ENCODE results near the gene DIAPH3.
"Not testable (repeated sequence)": the region's sequence is repeated elsewhere in the genome, so short reads cannot be mapped to it uniquely, and the experiment has no call there.

DIAPH3 gene, protein sequence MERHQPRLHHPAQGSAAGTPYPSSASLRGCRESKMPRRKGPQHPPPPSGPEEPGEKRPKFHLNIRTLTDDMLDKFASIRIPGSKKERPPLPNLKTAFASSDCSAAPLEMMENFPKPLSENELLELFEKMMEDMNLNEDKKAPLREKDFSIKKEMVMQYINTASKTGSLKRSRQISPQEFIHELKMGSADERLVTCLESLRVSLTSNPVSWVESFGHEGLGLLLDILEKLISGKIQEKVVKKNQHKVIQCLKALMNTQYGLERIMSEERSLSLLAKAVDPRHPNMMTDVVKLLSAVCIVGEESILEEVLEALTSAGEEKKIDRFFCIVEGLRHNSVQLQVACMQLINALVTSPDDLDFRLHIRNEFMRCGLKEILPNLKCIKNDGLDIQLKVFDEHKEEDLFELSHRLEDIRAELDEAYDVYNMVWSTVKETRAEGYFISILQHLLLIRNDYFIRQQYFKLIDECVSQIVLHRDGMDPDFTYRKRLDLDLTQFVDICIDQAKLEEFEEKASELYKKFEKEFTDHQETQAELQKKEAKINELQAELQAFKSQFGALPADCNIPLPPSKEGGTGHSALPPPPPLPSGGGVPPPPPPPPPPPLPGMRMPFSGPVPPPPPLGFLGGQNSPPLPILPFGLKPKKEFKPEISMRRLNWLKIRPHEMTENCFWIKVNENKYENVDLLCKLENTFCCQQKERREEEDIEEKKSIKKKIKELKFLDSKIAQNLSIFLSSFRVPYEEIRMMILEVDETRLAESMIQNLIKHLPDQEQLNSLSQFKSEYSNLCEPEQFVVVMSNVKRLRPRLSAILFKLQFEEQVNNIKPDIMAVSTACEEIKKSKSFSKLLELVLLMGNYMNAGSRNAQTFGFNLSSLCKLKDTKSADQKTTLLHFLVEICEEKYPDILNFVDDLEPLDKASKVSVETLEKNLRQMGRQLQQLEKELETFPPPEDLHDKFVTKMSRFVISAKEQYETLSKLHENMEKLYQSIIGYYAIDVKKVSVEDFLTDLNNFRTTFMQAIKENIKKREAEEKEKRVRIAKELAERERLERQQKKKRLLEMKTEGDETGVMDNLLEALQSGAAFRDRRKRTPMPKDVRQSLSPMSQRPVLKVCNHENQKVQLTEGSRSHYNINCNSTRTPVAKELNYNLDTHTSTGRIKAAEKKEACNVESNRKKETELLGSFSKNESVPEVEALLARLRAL

DNA sequence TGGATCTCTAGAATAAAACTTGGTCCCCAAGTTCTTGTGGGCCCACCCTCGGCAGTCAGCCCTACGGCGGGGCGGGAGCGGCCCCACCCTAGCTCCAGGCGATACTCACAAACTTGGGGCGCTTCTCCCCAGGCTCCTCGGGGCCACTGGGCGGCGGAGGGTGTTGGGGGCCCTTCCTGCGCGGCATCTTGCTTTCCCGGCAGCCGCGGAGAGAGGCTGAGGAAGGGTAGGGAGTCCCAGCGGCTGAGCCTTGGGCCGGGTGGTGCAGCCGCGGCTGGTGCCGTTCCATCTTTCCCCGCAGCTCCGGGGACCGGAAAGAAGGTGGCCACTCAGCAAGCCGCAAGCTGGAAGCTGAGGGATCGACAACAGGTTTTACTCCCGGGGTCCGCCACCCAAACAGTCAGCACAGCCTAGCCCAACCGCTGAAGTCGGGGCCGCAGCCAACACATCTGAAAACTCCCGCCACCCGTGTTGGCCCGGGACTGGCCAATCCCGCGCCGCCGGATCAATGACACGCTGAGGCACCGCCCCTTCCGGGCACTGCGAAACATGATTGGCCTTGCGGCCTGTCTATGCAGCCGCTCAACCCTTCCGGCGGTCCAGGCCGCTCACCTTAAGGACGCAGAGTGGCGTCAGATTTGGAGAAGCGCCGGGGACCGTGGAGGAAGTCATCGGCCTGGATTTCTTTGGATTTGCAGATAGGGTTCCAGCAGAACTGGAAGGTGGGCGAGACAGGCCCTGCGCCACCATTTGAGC is at the start of gene DIAPH3:
Gene DIAPH3 (minus strand): TSS at position 451 of the 756 bp plus-strand sequence. CDS start 162 bp downstream, at position 289.
- DNase-seq (ENCODE audit: low read depth) = peak; percentile 86

DNA sequence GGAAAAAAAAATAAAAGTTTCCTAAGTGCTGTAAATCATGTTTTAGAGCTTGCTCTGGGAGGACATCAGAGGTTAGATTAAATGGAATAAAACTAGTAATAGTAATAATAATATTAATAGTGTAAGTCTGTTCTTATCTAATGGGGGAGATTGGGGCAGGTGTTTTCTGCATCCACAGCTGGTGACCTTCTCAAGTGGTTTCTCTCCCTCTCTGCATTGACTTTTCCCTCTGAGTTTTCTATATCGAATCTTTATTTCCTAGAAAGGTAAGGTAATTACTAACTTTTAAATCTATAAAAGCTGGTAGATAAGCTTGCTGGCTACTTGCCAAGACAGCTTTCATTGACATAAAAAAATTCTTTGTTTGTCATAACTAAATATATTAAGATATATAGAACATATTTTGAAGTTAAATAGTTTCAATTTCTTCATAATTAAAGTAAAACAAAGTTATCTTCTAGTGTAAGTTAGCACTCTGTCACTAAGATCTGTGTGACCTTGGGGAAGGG is 49.6 kb upstream of the DIAPH3 start:
- no peak for DNase-seq (ENCODE audit: low read depth)

DNA sequence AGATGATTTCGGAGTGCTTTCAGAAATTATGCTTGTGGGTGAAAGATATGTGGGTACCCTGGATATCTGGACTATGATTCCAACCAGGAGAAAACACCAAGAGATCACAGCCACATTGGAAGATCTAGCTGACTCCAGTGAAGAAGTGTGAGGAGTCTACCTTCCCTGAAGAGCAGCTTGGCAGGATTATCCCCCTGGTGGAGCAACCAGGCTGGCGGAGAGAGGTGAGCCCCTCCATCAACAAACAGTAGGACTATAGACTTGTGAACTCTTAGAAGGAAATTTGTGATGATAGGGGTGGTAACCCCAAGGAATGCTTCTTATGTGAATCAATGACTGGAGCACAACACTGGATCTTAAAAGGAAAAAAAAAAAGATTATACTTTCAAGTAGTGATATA is 47.8 kb upstream of the DIAPH3 start:
- DNase-seq (ENCODE audit: low read depth) = no peak

DNA sequence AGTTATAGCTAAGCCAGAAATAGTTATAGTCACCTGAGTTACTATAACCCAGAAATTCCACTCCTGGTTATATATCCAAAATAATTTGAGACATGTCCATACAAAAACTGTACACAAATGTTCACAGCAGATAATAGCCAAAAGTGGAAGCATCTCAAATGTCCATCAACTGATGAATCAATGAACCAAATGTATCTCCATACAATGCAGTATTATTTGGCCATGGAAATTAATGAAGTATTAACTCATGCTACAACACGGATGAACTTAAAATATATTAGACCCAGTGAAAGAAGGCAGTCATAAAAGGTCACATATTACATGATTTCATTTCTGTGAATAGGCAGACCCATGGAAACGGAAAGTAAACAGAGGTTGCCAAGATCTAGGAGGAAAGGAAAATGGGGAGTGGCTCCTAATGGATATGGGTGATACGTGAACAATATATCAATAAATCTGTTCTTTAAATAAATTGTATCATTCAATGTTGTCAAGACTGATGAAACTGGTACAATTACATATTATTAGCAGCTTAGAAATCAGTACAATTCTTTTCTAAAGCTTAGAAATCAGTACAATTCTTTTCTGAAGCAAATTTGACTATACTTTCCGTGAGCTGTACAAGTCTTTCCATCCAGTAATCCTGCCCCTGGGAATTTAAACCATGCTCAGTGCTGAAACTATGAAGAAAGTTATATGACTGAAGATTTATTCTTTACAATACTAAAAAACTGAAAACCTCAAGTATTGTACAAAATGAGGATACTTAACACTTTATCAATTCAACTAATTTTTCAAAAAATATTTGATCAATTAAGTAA is 47.0 kb upstream of the DIAPH3 start:
- no peak for DNase-seq (ENCODE audit: low read depth)

DNA sequence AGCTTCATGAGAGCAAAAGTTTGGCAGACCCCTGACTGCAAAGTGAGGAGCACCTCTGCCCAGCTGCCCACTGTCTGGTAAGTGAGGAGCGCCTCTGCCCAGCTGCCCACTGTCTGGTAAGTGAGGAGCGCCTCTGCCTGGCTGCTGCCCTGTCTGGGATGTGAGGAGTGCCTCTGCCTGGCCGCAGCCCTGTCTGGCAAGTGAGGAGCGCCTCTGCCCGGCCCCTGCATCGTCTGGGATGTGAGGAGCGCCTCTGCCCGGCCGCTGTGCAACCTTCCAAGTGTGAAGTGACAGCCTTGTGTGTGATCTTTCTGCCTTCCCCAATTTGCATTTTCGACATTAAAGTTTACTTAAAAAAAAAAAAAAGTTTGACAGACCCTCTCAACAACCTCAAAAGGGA is 41.8 kb upstream of the DIAPH3 start:
- DNase-seq (ENCODE audit: low read depth) = not testable (repeated sequence)

DNA sequence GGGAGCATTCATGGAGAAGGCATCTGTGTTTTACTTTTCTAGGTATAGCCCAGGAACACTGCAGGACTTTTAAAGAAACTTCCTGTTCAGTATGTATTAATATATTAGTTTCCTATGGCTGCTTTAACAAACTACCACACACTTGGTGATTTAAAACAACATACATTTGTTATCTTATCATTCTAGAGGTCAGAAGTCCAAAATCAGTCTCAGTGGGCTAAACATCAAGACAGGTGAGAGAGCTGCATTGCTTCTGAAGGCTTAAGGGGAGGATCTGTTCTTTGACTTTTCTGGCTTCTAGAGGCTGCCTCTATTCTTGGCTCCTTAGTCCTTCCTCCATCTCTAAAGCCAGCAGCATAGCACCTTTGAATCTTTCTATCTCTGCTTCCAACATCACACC is 37.6 kb upstream of the DIAPH3 start:
- DNase-seq (ENCODE audit: low read depth) = no peak

DNA sequence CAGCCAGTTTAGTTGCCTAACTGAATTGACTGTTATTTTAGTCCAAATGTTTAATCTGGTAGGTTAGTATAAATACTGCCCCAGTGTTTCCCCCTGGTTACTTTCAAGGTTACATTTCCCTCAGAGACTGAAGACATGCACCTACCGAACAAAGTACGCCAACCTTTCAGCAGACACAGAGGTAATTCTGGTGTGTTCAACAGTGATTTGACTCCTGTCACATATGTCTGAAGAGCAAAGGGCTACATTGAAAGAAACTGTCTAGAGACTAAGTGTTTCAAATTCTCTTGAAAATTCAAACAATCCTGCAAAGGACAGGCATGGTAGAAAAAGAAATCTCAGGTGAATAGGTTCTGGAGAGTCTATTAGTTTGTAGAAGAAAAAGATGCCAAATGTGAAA is 32.2 kb upstream of the DIAPH3 start:
- DNase-seq (ENCODE audit: low read depth) = not testable (repeated sequence)

DNA sequence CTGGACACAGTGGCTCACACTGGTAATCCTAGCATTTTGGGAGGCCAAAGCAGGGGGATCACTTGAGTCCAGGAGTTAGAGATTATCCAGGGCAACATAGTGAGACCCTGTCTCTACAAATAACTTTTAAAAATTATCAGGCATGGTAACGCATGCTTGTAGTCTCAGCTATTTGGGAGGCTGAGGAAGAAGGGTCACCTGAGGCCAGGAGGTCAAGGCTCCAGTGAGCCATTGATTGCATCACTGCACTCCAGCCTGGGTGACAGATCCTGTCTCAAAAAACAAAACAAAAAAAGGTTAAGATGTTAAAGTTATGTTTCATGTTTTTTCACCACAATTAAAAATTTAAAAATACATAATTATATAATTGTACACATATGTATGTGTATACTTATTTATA is 19.2 kb upstream of the DIAPH3 start:
- no peak for DNase-seq (ENCODE audit: low read depth)

DNA sequence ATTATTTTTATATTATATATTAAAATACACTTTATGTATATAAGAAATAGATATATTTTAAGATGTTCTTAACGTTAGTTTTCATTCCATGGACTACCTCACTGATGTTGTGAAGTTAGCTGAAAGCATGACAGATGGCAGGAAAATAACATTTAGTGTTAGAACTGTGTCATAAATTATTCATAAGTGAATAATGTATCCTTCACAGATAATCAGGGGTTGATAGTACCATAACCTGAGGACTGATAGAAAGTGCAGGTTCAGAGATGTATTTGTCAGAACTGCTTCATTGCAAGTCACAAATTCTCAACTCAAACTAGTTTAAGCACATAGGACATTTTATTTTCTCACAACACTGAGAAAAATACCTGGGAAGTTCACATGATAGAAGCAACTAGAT is 14.6 kb upstream of the DIAPH3 start:
- DNase-seq (ENCODE audit: low read depth) = no peak

DNA sequence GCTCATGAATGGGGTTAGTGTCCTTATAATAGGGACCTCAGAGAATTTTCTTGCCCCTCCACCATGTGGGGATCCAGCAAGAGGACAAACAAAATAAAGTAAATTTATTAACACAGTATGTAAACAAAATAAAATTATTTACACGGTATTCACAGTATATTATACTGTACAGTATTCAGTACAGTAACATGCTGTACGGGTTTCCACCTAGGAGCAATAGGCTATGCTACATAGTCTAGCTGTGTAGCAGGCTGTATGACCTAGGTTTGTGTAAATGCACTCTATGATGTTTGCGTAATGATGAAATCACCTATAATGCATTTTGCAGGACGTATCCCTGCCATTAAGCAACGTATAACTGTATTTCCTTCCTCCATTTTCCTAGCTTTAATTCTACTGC is 11.8 kb upstream of the DIAPH3 start:
- DNase-seq (ENCODE audit: low read depth) = no peak

DNA sequence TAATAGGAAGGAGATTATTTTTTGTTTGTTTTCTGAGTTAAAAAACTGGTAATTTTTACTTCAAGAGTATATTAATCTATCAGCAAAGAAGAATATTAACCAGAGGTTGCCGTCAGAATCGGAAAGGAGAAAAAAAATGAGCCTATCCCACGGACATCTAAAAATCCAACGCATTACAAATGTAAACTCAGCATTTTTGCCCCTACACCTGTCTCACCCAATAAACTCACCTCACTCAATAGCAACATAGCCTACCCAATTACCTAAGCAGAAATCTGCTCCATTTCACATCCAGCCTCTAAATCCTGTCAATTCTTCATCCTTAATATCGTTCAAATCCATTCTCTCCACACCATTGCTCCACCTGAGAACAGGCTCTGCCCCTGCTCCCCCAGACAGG is 10.4 kb upstream of the DIAPH3 start:
- no peak for DNase-seq (ENCODE audit: low read depth)

DNA sequence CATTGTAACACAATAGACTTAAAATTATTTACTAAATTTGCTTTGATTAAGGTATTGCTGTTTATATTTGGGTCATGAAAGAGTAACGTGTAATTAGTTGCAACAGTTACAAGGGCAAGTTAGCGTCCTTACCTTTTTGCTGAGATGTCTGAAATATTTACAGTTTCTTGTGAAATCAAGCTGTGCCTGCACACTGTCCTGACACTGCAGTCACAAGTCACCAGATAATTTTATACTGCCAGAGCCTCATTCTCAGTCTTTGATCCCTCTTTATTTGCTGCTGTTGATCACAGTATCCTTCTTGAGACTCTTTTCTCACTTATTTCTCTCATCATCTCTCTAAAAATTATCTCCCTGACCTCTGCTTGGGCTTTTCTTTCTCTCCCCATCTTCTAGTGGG is 8.4 kb upstream of the DIAPH3 start:
- DNase-seq (ENCODE audit: low read depth) = no peak

DNA sequence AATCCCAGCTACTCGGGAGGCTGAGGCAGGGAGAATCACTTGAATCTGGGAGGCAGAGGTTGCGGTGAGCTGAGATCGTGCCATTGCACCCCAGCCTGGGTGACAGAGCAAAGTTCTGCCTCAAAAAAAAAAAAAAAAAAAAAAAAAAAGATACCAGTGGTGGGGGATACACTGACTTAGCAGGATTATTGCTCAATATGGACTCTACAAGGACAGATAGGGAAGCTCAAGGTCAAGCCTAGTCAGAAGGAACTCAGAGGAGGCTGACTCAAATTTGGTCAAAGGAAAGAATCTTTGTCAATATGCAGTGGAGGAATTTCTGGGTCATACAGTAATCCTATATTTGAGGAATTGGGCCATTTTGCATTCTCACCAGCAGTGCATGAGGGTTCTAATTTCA is 6.7 kb upstream of the DIAPH3 start:
- no peak for DNase-seq (ENCODE audit: low read depth)

DNA sequence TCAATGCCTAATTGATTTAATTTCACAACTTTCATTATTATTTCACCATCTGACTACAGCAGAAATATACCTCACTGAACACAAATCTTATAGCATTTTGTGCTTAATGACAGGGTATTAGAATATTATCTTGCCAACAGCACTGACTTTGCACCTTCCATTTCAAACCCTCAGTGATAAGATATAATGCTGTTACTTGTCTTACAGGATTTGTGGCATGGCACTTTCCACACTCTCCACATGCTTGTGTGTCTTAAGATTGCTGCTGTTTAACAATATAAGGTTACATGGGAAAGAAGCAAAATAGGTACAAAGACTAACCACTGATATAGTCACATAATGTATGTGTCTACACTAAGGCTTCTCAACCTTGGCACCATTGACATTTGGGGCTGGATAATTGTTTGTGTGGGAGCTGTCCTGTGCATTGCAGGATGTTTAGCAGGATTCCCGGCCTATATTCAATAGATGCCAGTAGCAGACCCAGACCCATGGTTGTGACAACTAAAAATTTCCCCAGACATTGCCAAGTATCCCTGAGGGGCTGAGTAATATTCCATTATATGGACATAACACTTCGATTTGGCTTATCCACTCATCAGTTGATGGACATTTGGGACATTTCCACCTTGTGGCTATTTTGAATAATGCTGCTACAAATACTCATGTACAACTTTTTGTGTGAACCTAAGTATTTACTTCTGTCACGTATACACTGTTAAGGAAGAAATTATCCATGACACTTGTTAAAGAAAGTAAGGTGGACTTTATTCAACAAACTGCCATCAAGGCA is 5.7 kb upstream of the DIAPH3 start:
- DNase-seq (ENCODE audit: low read depth) = no peak

DNA sequence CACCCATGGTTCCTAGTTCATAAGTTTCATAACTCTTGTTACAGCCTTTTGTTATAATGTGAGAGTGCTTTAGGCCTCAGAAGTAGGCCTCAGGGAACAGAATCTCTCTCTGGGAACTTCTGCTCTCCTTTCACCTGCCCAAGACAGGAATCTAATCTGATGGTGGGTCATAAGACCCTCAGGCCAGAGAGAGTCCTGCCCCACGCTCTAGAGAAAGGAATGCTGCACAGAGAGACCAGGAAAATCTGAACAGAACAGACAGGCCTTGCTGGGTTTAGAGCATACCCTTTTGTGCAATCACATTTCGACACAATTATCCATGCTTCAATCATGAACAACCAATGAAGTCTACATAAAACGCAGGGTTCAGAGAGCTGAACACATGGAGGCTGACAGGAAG is 3.4 kb upstream of the DIAPH3 start:
- DNase-seq (ENCODE audit: low read depth) = no peak

DNA sequence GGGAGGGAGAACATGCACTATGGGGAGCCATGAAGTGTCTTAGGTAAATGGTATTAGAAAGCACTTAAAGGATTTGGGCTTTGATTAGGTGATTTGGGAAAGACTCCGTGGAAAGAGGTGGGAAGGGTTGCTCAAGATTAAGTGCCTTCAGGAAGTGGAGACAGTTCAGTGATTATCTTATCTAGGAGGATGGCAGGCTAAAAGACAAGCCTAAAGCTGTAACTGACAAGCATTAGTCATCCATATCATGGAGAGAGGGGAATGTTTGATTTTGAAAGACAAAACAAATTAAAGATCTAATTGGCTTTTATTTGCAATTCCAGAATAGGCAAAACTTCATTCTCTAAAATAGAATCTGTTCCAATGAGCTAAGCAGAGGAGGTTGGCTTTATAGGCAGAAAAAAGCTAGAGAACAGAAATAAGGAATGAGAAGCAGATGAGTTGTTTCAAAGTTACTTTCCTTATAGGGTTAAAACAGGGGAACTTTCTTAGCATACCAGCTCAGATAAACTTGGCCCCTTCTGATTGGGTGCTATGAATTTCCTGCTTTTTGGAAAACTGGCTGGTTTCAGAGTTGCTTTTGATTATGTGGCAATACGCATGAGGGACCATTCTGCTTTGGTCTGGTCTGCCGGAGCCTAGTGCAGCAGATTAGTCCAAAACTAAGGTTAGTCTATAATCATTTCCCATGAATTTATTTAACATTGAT is 1.8 kb upstream of the DIAPH3 start:
- DNase-seq (ENCODE audit: low read depth) = no peak

DNA sequence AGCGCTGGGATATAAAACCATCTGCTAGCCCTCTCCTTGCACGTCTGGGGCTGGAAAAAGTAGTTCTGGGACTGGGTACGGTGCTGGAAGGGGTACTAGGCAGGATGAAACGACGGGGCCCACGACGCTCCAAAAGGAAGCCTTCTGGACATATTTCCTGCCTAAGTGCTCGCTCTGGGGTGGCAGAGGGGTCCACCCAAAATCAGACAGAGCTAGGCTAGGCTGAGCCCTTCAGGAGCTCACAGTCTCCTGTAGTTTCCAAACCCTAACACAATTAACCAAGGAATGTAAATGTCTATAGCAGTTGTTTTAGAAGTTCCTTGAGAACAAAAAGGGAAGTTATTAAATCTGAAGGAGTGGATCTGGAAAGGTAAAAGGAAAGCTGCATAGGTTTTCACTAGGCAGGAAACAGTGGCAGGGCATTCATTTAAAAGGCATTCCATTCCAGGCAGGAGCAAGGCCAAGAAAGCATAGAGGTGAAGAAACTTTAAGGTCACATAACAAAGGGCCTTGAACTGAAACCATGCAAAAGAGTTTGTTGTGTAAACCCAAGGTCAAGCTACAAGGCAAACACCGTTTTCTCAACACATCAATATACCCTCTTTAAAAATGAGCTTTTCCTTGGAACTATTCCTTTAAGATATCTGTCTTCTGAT is 634 bp upstream of the DIAPH3 start:
- no peak for DNase-seq (ENCODE audit: low read depth)

DNA sequence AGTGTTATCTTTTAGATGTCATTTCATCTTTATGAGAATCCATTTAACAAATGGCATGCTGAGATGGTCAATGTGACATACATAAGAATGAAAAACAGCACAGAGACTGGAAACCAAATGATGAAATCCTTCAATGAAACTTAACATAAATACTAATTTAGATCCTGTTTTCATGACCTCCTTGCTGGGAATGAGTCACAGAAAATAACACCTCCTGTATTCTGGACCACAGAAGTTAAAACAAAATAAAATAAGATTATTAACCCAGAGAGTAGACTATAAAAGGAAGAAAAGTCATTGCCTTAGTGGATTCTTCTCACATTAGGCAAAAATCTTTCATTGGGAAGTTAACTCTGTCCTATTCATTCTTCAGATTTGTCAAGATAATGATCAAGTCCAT is 1.6 kb downstream of the DIAPH3 start:
- no peak for DNase-seq (ENCODE audit: low read depth)

DNA sequence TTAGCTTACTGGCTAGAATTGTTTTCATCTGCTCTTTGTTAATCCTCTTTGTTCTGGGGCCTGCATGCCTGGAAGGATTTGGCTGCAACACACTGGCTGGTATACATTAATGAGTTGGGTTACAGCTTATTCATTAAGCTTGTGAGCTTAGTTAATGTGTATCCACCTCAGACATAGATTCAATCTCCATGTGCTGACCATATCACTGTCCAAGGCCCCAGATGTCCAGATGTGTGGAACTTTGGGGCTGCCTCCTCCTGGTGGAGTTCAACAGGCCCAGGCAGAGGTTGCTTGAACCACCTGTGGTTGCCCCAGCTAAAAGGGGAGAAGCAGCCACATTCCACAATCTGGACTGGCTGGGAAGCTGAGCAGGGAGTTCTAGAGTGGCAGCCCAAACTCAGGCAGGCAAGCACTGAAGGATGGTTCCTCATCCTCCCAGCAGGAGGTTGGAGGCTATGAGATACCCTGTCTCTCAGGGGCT is 5.4 kb downstream of the DIAPH3 start:
- DNase-seq (ENCODE audit: low read depth) = no peak
